SKM-1 (cell line): Measurements from ENCODE around the gene CADPS2.

ENCODE experiments used
- DNase-seq: peaks from one replicate; lab custom pipeline; 2025; ENCODE audit not compliant: unreplicated experiment; lab: John Stamatoyannopoulos, UW

Gene CADPS2

GRCh38 chr7:122315507-122316466 lies 570.5 kb downstream of the CADPS2 start:
- no peak for DNase-seq

- no peak for DNase-seq
Measured at GRCh38 chr7:122314284-122314683, 572.0 kb downstream of the CADPS2 start.

GRCh38 chr7:122312789-122313188 lies 573.5 kb downstream of the CADPS2 start:
- DNase-seq: no peak

- DNase-seq: no peak
Measured at GRCh38 chr7:122311734-122312450, 574.4 kb downstream of the CADPS2 start.

GRCh38 chr7:122311050-122311700 lies 575.1 kb downstream of the CADPS2 start:
- no peak for DNase-seq

- DNase-seq: no peak
Measured at GRCh38 chr7:122310119-122311021, 575.9 kb downstream of the CADPS2 start.

GRCh38 chr7:122309421-122309820 lies 576.8 kb downstream of the CADPS2 start:
- DNase-seq: no peak

- no peak for DNase-seq
Measured at GRCh38 chr7:122307228-122307621, 579.0 kb downstream of the CADPS2 start.

- DNase-seq: no peak
Measured at GRCh38 chr7:122306320-122307227, 579.7 kb downstream of the CADPS2 start.

- no peak for DNase-seq
Measured at GRCh38 chr7:122305475-122306319, 580.6 kb downstream of the CADPS2 start.

- DNase-seq: no peak
Measured at GRCh38 chr7:122304996-122305421, 581.3 kb downstream of the CADPS2 start.

GRCh38 chr7:122304319-122304975 lies 581.8 kb downstream of the CADPS2 start, which contains the start of gene FEZF1:
Gene FEZF1, minus strand, starts transcription at chr7:122304750. Its CDS starts 313 bp downstream, at chr7:122304437.
- DNase-seq: no peak

- DNase-seq: no peak
Measured at GRCh38 chr7:122303531-122304318, 582.5 kb downstream of the CADPS2 start.

- no peak for DNase-seq
Measured at GRCh38 chr7:122302761-122303530, 583.3 kb downstream of the CADPS2 start.

GRCh38 chr7:122301858-122302760 lies 584.2 kb downstream of the CADPS2 start:
- no peak for DNase-seq
